8988T (cell line): ENCODE measurements around the gene PCK2.
"Not testable (repeated sequence)": the region's sequence is repeated elsewhere in the genome, so short reads cannot be mapped to it uniquely, and the experiment has no call there.

Source experiments
- DNase-seq: peaks from one replicate; pipeline ENCODE4 v3.0.0; 2011

Gene PCK2

DNA sequence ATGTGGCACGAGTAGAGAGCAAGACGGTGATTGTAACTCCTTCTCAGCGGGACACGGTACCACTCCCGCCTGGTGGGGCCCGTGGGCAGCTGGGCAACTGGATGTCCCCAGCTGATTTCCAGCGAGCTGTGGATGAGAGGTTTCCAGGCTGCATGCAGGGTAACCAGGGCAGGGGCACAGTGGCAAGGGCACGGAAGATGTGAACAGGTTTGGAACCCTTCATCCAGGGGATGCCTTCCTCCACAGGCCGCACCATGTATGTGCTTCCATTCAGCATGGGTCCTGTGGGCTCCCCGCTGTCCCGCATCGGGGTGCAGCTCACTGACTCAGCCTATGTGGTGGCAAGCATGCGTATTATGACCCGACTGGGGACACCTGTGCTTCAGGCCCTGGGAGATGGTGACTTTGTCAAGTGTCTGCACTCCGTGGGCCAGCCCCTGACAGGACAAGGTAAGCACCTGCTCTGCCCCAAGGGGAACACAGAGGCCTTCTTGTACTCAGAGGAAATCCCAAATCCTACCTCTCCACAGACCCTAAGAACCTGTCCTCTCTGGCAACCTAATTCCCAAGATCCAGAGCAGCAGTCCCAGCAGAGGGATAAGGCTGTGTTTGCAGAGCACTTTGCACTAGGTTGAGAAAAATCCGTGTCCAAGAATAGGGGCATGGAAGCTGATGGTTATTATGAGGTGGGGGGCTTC lies 4.3 kb downstream of the PCK2 start:
- no peak for DNase-seq

DNA sequence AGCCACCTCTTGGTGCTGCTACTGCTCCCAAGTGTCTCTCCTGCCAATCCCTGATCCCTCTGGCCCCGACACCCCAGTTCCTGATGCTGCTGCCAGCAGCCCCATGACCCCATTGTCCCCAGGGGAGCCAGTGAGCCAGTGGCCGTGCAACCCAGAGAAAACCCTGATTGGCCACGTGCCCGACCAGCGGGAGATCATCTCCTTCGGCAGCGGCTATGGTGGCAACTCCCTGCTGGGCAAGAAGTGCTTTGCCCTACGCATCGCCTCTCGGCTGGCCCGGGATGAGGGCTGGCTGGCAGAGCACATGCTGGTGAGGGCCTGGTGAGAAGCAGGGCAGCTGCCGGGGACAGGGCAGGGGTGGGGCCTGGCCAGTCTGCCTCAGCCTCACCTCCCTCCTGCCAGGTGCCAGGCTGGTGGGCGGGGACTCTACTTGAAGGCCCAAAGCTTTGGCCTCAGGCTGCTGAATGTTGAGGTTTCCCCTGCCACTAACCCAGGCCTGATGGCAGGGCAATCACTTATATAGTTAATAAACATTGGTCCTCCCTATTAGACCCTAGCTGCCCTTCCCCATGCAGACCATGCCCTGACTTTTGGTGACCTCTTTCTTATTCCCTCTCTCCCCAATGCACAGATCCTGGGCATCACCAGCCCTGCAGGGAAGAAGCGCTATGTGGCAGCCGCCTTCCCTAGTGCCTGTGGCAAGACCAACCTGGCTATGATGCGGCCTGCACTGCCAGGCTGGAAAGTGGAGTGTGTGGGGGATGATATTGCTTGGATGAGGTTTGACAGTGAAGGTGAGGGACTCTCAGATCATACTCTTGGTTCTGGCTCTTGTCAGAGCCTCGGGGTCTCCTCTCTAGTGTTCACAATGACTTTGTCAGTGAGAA lies 5.1 kb downstream of the PCK2 start:
- no peak for DNase-seq

DNA sequence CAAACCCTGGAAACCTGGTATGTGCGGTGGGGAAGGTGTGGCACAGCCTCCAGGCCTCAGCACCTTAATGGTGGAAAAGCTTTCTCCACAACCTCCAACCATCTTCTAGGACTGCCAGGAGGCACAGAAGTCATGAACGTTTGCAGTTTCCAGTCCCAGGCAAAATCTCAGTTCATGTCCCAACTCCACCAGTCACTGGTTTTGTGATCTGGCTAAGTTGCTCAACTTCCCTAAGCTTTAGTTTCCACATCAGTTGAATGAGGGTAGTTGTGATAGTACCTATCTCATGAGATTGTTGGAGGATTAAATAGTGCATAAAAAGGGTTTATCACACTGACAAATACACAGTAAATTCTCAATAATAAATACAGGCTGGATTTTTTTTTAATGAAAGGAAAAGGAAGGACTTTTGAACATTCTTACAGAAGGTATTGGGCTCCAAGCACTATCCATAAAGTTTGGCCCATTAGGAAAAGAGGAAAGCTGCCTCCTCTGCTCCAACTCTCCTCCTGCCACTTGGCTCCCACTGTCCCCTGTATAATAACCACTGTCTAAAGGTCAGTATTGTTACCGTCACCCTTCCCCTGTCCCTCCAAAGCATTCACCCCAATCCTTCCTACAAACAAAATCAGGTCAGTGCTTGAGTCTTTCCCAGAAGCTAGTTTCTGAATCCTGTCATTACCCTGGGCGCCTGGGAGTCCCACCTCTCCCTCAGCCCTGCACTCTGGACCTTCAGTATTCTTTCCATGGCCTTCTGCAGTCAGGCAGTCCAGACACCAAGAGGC lies 6.3 kb downstream of the PCK2 start:
- no peak for DNase-seq

DNA sequence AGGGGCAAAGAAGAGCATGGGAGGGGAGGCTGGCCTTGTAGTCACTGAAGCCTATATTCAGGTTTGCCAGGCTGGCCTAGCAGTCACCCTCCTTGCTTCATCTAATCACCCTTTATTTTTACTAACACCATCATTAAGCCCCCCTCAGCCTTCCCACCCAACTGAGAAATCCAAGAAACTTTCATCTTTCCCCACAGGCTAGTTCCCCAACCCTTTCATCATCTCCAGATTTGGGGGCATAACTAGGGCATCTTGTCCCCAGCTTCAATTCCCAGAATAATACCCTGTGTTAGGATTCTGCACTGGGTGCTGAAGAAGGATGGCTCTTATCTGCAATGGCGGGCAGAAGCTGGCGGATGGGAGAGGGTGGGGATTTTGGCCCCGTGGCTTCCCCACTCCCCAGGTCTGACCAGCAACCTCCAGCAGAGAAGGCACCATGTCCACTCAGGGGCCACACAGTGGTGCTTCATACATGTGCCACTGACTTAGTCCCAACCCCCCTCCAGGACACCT lies 6.9 kb downstream of the PCK2 start:
- no peak for DNase-seq

DNA sequence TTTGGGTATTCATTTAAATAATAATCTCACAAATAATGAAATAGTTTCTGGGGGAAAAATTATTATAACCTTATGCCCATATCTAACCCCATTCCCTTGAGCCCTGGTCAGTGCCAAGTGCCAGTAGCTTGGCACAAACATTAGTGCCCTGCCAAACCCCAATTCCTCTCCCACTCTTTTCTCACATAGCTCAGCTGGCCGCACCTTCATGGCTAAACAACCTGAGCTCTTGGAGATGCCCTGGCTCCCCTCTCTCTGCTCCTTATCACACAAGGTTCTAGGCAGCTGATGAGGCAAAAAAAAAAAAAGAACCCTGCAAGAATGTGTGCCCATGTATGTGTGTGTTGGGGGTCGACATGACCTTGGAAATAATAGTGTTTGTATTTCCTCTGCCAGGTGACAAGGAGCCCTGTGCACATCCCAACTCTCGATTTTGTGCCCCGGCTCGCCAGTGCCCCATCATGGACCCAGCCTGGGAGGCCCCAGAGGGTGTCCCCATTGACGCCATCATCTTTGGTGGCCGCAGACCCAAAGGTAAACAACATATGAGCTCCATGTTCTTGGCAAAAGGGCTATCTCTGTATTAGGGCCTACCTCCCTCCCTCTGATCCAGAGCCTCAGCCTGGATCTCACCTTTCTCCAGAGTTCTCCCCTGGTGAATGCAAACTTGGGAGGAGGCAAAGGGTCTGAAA lies 8.4 kb downstream of the PCK2 start:
- DNase-seq, result no peak

DNA sequence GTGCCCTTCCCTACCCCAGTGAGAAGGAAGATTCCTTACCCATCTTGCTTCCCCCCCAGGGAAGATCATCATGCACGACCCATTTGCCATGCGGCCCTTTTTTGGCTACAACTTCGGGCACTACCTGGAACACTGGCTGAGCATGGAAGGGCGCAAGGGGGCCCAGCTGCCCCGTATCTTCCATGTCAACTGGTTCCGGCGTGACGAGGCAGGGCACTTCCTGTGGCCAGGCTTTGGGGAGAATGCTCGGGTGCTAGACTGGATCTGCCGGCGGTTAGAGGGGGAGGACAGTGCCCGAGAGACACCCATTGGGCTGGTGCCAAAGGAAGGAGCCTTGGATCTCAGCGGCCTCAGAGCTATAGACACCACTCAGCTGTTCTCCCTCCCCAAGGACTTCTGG lies 9.3 kb downstream of the PCK2 start:
- no peak for DNase-seq

DNA sequence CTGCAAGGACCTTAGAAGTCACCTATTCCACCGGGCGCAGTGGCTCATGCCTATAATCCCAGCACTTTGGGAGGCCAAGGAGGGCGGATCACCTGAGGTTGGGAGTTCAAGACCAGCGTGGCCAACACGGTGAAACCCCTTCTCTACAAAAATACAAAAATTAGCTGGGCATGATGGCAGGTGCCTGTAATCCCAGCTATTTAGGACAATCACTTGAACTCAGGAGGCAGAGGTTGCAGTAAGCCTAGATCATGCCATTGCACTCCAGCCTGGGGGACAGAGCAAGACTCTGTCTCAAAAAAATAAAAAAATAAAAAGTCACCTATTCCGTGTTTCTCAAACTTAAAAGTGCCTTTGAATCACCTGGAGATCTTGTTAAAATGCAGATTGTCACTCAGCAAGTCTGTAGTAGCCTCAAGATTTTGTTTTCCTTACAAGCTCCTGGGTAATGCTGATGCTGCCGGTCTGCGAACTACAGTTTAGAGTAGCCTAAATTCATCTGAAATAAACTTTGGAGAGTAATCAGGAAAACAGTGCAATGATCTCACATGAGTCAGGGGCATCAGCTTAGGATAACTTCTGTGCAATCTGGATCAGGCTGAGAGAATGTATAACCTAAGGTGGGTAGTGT lies 11.6 kb downstream of the PCK2 start:
- DNase-seq, result not testable (repeated sequence)

DNA sequence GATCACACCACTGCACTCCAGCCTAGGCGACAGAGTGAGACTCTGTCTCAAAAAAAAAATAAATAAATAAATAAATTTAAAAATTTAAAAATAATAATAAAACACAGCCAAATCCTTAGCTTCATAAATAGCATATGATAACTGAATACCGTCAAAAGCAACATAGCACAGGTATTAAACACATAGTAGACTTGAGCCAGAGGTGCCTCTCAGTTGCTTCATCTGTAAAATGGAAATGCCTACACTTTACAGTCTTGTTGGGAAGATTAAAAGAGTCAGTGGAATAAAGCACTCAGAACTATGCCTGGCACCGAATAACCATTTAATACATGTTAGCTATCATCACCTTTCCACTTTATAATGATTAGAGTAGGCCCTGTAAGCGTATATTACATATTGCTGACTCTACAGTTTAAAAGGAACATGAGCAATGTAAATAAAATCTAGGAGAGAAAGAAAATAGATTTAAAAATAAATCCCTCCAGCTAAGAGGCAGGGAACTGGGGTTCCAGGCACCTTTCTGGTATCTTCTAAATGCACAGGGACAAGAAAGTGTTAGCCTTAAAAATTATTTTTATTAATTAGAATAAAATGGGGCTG lies 12.7 kb downstream of the PCK2 start:
- no peak for DNase-seq

DNA sequence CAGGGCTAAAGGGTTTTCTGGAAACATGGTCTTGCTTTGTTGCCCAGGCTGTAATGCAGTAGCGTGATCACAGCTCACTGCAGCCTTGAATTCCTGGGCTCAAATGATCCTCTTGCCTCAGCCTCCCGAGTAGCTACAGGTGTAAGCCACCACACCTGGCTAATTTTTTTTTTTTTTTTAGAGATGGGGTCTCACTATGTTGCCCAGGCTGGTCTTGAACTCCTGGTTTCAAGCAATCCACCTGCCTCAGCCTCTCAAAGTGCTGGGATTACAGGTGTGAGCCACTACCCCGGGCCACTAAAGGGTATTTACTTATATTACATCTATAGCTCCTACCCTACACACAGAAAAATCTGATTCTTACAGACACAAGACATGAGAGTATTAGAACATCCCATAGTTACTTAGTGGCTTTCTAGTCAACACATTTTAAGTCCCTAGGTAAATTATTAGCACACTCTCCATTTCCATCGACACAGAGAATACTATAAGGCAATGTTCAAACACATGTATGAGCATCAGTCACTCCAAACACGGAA lies 14.3 kb downstream of the PCK2 start:
- no peak for DNase-seq

DNA sequence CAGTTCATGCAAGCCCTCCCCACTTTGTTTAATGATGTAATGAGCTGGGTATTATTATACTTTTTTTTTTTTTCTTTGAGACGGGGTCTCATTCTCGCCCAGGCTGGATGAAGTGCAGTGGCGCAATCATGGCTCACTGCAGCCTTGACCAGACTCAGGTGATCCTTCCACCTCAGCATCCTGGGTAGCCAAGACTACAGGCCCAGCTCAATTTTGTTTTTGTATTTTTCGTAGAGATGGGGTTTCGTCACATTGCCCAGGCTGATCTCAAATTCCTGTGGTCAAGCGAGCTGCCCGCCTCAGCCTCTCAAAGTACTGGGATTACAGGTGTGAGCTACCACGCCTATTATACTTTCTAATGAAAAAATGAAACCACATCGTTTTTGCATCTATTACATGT lies 15.9 kb downstream of the PCK2 start:
- no peak for DNase-seq

DNA sequence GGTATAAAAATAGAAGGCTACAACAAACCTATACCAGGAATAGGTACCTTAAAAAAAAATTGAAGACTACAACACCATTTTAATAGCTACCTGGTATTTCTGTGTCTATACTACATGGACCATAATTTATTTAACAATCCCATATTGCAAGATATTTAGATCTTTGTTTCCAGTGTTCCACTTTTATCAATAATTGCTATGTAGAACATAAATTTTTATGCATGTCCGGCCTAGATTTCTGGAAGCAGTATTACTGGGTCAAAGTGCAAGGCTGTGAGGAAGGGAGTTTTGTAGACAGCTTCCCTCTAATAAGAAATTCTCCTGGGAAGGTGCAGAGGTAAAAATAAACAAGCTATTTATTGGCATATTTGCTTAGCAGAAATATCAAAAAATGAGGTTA lies 16.4 kb downstream of the PCK2 start:
- no peak for DNase-seq

DNA sequence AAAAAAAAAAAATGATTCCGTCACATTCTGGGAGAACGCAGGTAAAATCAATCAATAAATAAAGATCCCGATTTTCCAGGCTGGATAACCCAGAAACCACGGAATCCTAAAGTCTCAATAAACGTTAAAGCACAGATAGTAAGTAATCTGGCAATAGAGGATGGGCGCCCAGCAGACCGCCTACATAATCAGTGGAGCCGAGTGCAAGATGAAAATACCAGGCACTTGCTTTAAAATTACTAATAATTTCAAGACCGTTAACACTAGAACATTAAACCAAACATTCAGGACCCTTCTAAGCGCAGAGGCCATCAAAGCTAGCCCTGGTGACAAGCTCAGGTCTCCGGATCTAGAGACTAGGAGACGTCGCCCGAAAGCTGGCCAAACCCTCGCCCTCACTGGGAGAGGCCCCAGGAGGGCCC lies 19.3 kb downstream of the PCK2 start:
- no peak for DNase-seq

DNA sequence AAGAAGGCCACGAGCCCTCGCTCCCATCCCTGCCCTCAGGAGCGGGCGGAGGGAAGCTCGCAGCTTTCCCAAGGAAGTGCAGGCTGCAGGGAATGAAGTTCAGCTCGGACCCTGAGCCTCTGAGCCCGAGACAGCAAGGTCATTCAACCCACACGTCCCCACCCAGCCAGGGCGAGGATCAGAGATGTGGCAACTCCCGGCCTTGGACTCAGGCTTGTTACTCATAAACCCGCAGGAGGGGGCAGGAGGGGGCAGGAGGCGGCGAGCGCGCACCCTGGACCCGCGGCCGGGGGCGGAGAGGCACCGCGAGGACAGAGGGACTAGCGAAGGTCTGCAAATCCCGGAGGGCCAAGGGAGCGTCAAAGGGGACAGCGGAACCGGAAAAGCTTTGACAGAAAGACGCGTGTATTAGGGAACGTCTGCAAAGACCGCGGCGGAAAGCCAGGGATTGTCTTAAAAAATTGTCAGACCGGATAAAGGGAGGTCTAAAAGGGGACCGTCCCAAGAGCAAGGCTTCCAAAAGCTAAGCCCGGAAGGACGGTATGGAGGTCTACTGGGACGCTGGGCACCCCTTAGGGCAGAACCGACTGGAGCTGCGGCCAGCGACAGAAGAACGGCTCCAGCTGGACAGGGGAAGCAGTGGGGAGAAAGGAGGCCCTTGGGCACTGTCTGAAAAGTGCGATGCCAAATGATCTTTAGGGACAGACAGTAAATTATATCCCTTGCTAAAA lies 19.9 kb downstream of the PCK2 start:
- peak; percentile 40 for DNase-seq

DNA sequence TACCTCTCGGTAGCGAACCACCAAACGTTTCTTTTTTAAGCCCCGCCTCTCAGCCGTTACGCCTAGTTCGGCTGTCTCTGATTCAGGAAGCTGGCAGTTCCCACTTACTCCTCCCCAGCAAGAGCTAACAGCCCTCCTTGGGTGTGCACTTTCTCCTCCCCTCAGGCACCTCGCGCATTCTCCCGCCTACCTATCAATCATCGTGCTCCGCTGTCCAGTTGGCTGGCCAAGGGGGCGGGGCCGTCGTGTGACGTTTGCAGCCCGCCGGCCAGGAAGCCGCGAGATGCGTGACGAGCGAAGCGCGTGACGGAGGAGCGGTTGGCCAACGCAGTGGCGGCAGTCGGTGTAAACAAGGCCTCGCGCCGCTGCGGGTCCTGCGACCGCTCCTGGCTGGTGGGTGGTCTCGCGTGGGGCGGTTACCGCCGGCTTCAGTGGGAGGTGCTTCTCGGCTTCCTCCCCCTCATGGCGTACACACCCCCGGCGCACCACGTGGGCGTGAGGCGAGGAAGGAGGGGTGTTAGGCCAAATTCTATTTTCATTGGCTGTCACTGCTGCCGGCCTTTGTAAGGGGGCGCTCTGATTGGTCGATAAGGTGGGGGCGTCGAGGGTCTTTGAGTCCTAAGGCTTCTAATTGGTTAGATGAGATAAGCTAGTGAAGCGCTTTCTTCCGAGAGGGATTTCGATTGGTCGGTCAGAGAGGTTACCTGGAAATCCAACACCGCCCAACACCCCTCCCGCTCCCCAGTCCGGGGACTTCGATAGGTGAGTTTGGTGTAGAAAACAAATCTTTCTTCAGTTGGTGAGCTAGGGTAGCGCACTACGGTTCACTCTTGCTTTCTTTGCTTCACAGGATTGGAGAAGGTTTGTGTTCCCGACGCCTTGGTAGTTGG lies 20.7 kb downstream of the PCK2 start, which contains the start of the genes DCAF11 and NRL:
DCAF11 (plus strand) TSS at position 246 of the 890 bp plus-strand sequence. CDS start 818 bp downstream, outside the sequence.
NRL (minus strand) TSS at position 418 of the 890 bp plus-strand sequence. CDS start 32,101 bp downstream, outside the sequence.
- DNase-seq, result peak; percentile 81

DNA sequence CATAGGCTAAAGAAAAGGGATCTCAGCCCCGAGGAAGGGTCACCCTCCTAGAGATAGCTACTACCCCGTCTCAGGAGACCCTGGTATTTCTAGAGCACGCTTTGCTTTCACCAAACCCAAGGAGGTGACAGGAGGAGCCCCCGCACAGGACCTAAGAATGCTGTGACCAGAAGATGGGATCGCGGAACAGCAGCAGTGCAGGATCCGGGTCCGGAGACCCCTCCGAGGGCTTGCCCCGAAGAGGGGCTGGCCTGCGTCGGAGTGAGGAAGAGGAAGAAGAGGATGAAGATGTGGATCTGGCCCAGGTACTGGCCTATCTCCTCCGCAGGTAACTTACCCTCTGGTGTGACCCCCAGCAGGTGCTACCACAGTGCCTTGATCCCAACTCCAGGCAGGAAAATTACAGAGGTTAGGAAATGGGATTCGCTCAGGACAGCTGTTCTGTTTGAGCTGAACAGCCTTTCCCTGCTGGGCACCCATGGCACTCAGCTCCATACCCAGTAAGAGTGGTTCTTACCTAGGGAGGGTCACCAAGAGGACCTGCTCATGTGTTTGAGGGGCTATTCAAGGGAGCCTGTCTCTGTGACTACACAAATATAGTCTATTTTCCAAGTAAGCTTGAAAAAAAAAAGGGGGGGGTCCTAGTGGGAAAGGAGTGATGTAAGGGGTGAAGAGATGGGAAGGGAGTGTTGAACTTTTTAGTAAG lies 21.5 kb downstream of the PCK2 start:
- DNase-seq, result no peak

DNA sequence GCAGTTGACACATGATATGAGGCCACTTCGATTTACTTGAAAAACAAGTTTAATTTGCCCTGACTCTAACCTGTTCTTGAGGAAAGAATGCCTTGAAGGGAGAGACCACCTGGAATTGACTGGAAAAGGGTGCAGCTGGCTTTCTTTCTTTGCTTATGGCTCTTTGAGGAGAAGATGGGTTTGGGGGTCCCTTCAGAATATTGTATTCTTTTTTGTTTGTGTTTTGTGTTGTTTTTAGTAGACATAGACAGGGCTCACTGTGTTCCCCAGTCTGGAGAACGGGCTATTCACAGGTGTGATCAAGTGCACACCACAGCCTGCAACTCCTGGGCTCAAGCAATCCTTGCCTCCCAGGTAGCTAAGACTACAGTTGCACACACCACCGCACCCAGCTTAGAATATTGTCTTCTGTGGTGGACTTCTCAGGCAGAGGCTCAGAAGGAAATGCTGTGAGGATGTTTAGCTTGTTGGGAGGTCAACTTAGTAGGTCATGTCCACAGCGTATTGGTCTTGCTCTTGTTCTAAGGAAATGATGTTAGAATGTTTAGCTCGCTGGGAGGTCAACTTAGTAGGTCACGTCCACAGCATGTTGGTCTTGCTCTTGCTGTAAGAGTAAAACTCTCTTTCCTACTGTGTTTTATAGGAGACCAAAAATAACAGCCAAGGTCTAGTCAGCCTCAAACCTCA lies 22.2 kb downstream of the PCK2 start:
- DNase-seq, result no peak

DNA sequence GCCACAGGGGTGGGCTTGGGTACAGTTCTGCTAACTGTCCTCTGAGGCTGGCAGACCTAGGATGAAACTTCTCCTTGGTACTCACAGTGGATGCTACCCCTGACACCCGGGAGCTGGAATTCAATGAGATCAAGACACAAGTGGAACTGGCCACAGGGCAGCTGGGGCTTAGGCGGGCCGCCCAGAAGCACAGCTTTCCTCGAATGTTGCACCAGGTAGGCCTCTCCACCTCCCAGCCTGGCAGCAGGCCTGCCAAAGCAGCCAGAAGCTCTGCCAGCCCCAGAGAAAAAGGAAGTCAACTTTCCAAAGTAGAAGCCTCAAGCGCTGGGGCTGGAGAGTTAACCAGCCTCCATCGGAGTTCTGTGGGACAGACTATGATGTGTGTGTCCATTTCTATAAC lies 23.1 kb downstream of the PCK2 start:
- no peak for DNase-seq

DNA sequence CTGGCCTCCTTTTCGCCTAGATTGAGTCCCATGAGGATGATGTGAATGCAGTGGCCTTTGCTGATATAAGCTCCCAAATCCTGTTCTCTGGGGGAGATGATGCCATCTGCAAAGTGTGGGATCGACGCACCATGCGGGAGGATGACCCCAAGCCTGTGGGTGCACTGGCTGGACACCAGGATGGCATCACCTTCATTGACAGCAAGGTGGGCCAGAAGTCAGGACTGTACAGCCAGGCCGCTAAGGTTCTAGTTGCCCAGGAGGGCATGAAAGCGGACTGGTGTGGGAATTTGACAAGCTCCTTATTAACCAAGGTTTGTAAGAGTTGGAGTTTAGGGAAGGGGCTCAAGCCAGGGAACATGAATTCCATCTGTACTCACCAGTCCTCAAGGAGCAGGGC lies 25.6 kb downstream of the PCK2 start:
- DNase-seq, result no peak
